ENCODE data around the gene PPM1N. TPM values are rescaled to one million over a fixed set of nuclear protein-coding genes. Genes with fewer than 3 reads are reported as not detected.

The PPM1N gene
- polyA plus RNA-seq, 1 donor from 2014 or later = 4.0 TPM

- H3K4me3 Mint-ChIP-seq = peak overlapping the region; percentile 23 to 99 (median 72)
- peaks cover 31% of the 10 kb centered on the region for H3K27me3 Mint-ChIP-seq
- peaks cover 21 to 27% (median 23%) of the 10 kb centered on the region in 3 donors for H3K4me1 Mint-ChIP-seq
- peaks cover 2% of the 10 kb centered on the region for H3K36me3 Mint-ChIP-seq
- peaks cover 0 to 2% (median 0%) of the 10 kb centered on the region in 3 donors for H3K9me3 Mint-ChIP-seq
- H3K27ac Mint-ChIP-seq = peak overlapping the region; percentile 82 to 100 (median 95)
Measured at GRCh38 chr19:45474606-45475521, 23.4 kb upstream of the PPM1N start.

GRCh38 chr19:45475537-45476291 lies 22.5 kb upstream of the PPM1N start:
- H3K36me3 Mint-ChIP-seq = peaks cover 2% of the 10 kb centered on the region
- H3K27ac Mint-ChIP-seq = peak overlapping the region; percentile 80 to 100 (median 95)
- H3K4me1 Mint-ChIP-seq = peaks cover 17 to 27% (median 18%) of the 10 kb centered on the region in 3 donors
- H3K4me3 Mint-ChIP-seq = peak overlapping the region; percentile 20 to 99 (median 39)
- H3K9me3 Mint-ChIP-seq = peaks cover 0 to 2% (median 0%) of the 10 kb centered on the region in 3 donors
- peaks cover 30% of the 10 kb centered on the region for H3K27me3 Mint-ChIP-seq

DNA sequence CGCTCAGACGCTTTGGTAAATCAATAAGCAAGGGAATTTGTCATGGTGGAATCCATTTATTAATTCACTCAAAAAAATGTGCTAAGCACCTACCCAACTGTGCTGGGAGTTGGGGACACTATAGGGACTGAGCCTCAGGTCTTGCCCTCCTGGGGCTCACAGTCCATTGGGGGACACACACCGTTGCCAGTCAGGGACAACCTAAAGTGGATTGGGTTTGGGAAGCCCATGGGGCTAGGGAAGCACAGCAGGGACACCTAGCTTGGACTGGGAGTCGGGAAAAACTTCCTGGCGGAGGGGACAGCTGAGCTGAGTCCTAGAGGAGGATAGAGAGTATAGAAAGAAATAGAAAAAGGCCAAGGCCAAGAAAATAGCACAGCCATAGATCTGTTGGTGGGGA lies 21.9 kb upstream of the PPM1N start:
- H3K27me3 Mint-ChIP-seq = peaks cover 29% of the 10 kb centered on the region

GRCh38 chr19:45477186-45477585 lies 21.1 kb upstream of the PPM1N start:
- Mint-ChIP-seq H3K27ac (peak overlapping the region; percentile 59 to 100 (median 99)), H3K4me1 (peaks cover 16 to 27% (median 18%) of the 10 kb centered on the region in 3 donors), H3K4me3 (peak overlapping the region in 2 of 4 donors; percentile 32 to 67), H3K27me3 (peaks cover 26% of the 10 kb centered on the region), H3K9me3 (peaks cover 0 to 2% (median 0%) of the 10 kb centered on the region in 3 donors), H3K36me3 (peaks cover 2% of the 10 kb centered on the region)

More for the DNA sequence above, 21.9 kb upstream of the PPM1N start:
- H3K4me3 Mint-ChIP-seq = peak overlapping the region; percentile 21 to 99 (median 37)
- H3K36me3 Mint-ChIP-seq = peaks cover 2% of the 10 kb centered on the region
- peaks cover 0 to 2% (median 0%) of the 10 kb centered on the region in 3 donors for H3K9me3 Mint-ChIP-seq
- H3K27ac Mint-ChIP-seq = peak overlapping the region in 2 of 3 donors; percentile 95 to 100
- peaks cover 17 to 27% (median 18%) of the 10 kb centered on the region in 3 donors for H3K4me1 Mint-ChIP-seq

DNA sequence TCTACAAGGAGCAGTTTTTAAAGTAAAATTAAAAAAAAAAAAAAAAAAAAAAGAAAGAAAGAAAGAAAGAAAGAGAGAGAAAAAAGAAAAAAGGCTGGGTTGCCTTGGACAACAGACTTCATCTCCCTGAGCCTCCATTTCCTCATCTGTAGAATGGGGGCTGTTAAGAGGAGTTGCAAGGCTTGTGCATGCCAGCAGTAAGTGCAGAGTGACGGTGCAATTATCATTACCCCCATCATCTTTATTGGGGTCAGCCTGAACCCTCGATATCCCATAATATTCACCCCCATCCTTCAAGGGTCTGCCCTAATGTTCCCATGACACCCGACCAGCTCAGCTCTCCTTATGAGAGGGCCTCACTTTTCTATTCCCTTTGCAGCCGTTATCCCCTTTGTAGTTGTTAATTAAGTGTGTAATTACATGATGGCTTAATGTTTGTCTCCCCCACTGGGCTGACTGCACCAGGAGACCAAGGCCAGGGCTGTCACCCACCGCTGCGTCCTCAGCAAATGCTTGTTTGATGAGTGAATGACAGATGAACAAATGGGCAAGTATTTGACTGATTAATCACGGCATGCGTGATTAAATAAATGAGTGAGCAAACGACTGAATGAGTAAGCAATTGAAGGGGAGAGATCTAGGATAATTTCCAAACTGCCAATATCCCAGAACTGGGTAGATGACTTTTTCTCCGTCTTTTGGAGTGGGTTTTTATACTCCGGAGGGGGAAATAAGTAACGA lies 20.4 kb upstream of the PPM1N start:
- H3K4me1 Mint-ChIP-seq = peaks cover 10 to 27% (median 18%) of the 10 kb centered on the region in 3 donors
- peaks cover 20% of the 10 kb centered on the region for H3K27me3 Mint-ChIP-seq
- peaks cover under 1% of the 10 kb centered on the region for H3K36me3 Mint-ChIP-seq
- peak overlapping the region; percentile 99 to 100 (median 99) for H3K27ac Mint-ChIP-seq
- peak overlapping the region; percentile 86 to 96 (median 95) for H3K4me3 Mint-ChIP-seq
- peaks cover 0 to 2% (median 0%) of the 10 kb centered on the region in 3 donors for H3K9me3 Mint-ChIP-seq

DNA sequence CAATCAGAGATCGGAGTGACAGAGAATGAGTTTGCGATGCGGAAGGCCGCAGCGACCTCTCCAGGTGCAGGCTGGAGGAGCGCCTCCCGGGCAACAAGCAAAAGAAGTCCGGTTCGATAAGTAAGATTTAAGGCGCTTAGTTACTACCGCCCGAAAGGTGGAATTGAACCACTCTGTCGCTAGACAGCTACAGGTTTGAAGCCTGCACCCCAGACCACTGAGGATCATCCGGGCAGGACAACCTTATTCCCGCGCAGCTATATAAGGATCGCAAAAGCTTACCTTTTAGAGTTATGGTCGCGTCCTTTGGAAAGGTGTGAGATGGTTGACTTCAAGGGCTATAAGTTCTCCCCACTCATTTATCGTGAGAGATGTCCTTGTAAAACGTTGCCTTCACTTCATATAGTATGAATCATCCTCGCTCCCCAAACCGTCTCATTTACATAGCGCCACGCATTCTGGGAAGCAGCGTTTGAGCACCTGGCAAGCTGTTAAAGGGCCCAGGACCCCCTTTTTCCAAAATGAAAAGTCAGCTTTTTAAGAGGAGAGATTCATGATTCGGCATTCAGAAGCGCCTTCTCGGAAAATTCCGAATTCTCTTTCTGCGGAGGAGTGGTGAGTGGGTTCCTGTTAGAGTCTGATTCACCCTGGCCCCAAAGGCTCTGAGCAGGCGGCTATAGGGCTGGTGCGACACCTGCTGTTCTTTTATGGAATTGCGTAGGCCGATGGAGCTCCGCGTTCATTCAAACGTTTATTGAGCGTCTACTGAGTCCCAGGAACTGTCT lies 19.6 kb upstream of the PPM1N start:
- Mint-ChIP-seq H3K27me3 (peaks cover 16% of the 10 kb centered on the region), H3K4me1 (peaks cover 10 to 27% (median 18%) of the 10 kb centered on the region in 3 donors), H3K36me3 (no peaks in the 10 kb centered on the region), H3K9me3 (peaks cover 0 to 2% (median 0%) of the 10 kb centered on the region in 3 donors), H3K27ac (peak overlapping the region; percentile 99 to 100 (median 99)), H3K4me3 (peak overlapping the region; percentile 86 to 96 (median 95))

GRCh38 chr19:45483033-45483432 lies 15.2 kb upstream of the PPM1N start:
- H3K4me3 Mint-ChIP-seq = no peak overlapping the region
- H3K27me3 Mint-ChIP-seq = no peaks in the 10 kb centered on the region
- H3K9me3 Mint-ChIP-seq = no peaks in the 10 kb centered on the region
- H3K27ac Mint-ChIP-seq = no peak overlapping the region
- no peaks in the 10 kb centered on the region for H3K36me3 Mint-ChIP-seq
- peaks cover 14 to 18% (median 16%) of the 10 kb centered on the region in 3 donors for H3K4me1 Mint-ChIP-seq

- Mint-ChIP-seq H3K9me3 (no peaks in the 10 kb centered on the region), H3K36me3 (no peaks in the 10 kb centered on the region), H3K4me3 (peak overlapping the region in 1 of 4 donors; percentile 54), H3K27me3 (peaks cover 3% of the 10 kb centered on the region), H3K27ac (no peak overlapping the region), H3K4me1 (peaks cover 3 to 11% (median 9%) of the 10 kb centered on the region in 3 donors)
Measured at GRCh38 chr19:45484273-45484945, 13.8 kb upstream of the PPM1N start.

GRCh38 chr19:45485305-45486077 lies 12.8 kb upstream of the PPM1N start:
- peaks cover 3 to 9% (median 9%) of the 10 kb centered on the region in 3 donors for H3K4me1 Mint-ChIP-seq
- peaks cover 3% of the 10 kb centered on the region for H3K27me3 Mint-ChIP-seq
- no peaks in the 10 kb centered on the region for H3K36me3 Mint-ChIP-seq
- peak overlapping the region; percentile 76 to 80 (median 78) for H3K27ac Mint-ChIP-seq
- peak overlapping the region; percentile 85 to 98 (median 94) for H3K4me3 Mint-ChIP-seq
- no peaks in the 10 kb centered on the region for H3K9me3 Mint-ChIP-seq

DNA sequence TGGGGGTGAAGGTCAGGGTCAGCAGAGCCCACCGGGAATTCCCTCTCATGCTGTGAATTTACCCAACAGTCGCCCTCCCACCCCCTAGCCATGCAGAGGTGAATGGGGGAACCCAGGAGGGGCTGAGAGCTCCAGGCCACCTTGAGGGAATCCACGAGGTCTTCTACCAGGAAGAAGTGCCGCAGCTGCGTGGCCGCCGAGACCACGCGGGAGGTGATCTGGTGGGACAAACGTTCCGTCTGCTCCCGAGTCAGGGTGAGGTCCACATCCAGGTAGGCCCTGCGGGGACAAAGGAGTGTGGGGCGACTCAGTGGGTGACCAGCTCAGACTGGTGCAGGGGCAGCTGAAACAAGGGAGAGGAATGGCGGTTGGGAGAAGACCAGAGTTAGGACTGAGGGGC lies 9.5 kb upstream of the PPM1N start:
- H3K4me3 Mint-ChIP-seq = no peak overlapping the region
- peaks cover 9 to 16% (median 16%) of the 10 kb centered on the region in 3 donors for H3K4me1 Mint-ChIP-seq
- H3K27ac Mint-ChIP-seq = peak overlapping the region in 1 of 3 donors; percentile 71
- peaks cover 14% of the 10 kb centered on the region for H3K27me3 Mint-ChIP-seq
- peaks cover 2% of the 10 kb centered on the region for H3K36me3 Mint-ChIP-seq
- no peaks in the 10 kb centered on the region for H3K9me3 Mint-ChIP-seq

- H3K36me3 Mint-ChIP-seq = peaks cover 2% of the 10 kb centered on the region
- no peak overlapping the region for H3K4me3 Mint-ChIP-seq
- H3K27me3 Mint-ChIP-seq = peaks cover 14% of the 10 kb centered on the region
- no peak overlapping the region for H3K27ac Mint-ChIP-seq
- peaks cover 10 to 15% (median 15%) of the 10 kb centered on the region in 3 donors for H3K4me1 Mint-ChIP-seq
- H3K9me3 Mint-ChIP-seq = no peaks in the 10 kb centered on the region
Measured at GRCh38 chr19:45489216-45489855, 8.9 kb upstream of the PPM1N start.

GRCh38 chr19:45492137-45492626 lies 6.1 kb upstream of the PPM1N start:
- H3K27me3 Mint-ChIP-seq = peaks cover 24% of the 10 kb centered on the region
- peak overlapping the region in 2 of 3 donors; percentile 16 to 64 for H3K27ac Mint-ChIP-seq
- peaks cover 11 to 17% (median 15%) of the 10 kb centered on the region in 3 donors for H3K4me1 Mint-ChIP-seq
- H3K9me3 Mint-ChIP-seq = no peaks in the 10 kb centered on the region
- peaks cover 2% of the 10 kb centered on the region for H3K36me3 Mint-ChIP-seq
- H3K4me3 Mint-ChIP-seq = peak overlapping the region in 1 of 4 donors; percentile 12

All from IgD-negative memory B cell (primary cell).